SK-N-SH (cell line): ENCODE measurements around the gene FAM43A. TPM values are rescaled to one million over a fixed set of nuclear protein-coding genes. Genes with fewer than 3 reads are reported as not detected.

ENCODE experiments used
- CTCF ChIA-PET: fragments of 300-600, 350-600 bp; formaldehyde crosslinking; extraction: SDS; loops from one replicate; lab custom pipeline; 2021; lab: Yijun Ruan, JAX
- POLR2A ChIA-PET: fragments of 350-600 bp; sonication (Branson Sonifier 250); formaldehyde crosslinking; extraction: SDS; loops from one replicate; lab custom pipeline; 2020; ENCODE audit warnings: antibody characterized with exemption, inconsistent platforms; lab: Yijun Ruan, JAX
- DNase-seq: peaks from one replicate; pipeline ENCODE4 v3.0.0; 2012
- H2AFZ ChIP-seq: fragments of 200-600 bp; sonication (generic); 2 replicates; pipeline ENCODE4 v1.8.1; 2016; ENCODE audit warnings: antibody characterized with exemption, mild to moderate bottlenecking, low read depth
- H3F3A ChIP-seq: fragments of 200-600 bp; sonication (generic); replicated peaks from 2 replicates; pipeline ENCODE3; 2016; ENCODE audit warnings: antibody characterized with exemption, mild to moderate bottlenecking; ENCODE audit not compliant: insufficient read depth
- H3K27ac ChIP-seq, 2 experiments: fragments of 200-500 bp in 1 of 2; fragments of 200-600 bp in 1 of 2; sonication (Bioruptor generic) in 1 of 2; sonication (generic), shearing (Covaris generic) in 1 of 2; 2 replicates each; pipeline versions ENCODE4 v1.5.1 to v1.6.1; 2014 to 2016; ENCODE audit warnings: low read depth in 2 of 2, inconsistent platforms in 1 of 2, low read length in 1 of 2, mild to moderate bottlenecking in 1 of 2, mixed read lengths in 1 of 2
- H3K27me3 ChIP-seq: fragments of 200-600 bp; sonication (generic), shearing (Covaris generic); 2 replicates; pipeline ENCODE4 v1.6.1; 2016; ENCODE audit warnings: mixed run types; ENCODE audit not compliant: insufficient read depth
- H3K36me3 ChIP-seq, 2 experiments: fragments of 200-500 bp in 1 of 2; fragments of 200-600 bp in 1 of 2; sonication (Bioruptor generic) in 1 of 2; sonication (generic) in 1 of 2; replicated peaks in 1 of 2; 2 replicates each; pipeline versions ENCODE3 to v1.5.1; 2014 to 2016; ENCODE audit warnings: low read length in 1 of 2, mild to moderate bottlenecking in 1 of 2; ENCODE audit not compliant: insufficient read depth in 2 of 2, control insufficient read depth in 1 of 2
- H3K4me1 ChIP-seq, 2 experiments: fragments of 200-500 bp in 1 of 2; fragments of 200-600 bp in 1 of 2; sonication (Bioruptor generic) in 1 of 2; sonication (generic), shearing (Covaris generic) in 1 of 2; 2 replicates each; pipeline versions ENCODE4 v1.5.1 to v1.6.1; 2014 to 2016; ENCODE audit warnings: low read depth in 1 of 2, low read length in 1 of 2, mixed run types in 1 of 2; ENCODE audit not compliant: insufficient read depth in 2 of 2, control insufficient read depth in 1 of 2
- H3K4me2 ChIP-seq: fragments of 200-600 bp; sonication (generic), shearing (Covaris generic); 2 replicates; pipeline ENCODE4 v1.6.1; 2017; ENCODE audit warnings: mixed run types
- H3K4me3 ChIP-seq, 2 experiments: fragments of 200-500 bp in 1 of 2; fragments of 200-600 bp in 1 of 2; sonication (Bioruptor generic) in 1 of 2; sonication (generic), shearing (Covaris generic) in 1 of 2; 2 replicates each; pipeline versions ENCODE4 v1.5.1 to v1.8.1; 2014 to 2016; ENCODE audit warnings: low read depth in 2 of 2, inconsistent platforms in 1 of 2, low read length in 1 of 2, mild to moderate bottlenecking in 1 of 2, mixed read lengths in 1 of 2, moderate library complexity in 1 of 2
- H3K79me2 ChIP-seq: fragments of 200-600 bp; sonication (generic); 2 replicates; pipeline ENCODE4 v1.8.1; 2017; ENCODE audit warnings: mild to moderate bottlenecking; ENCODE audit not compliant: insufficient read depth
- H3K9ac ChIP-seq: fragments of 200-600 bp; sonication (generic); 2 replicates; pipeline ENCODE4 v1.6.1; 2017; ENCODE audit warnings: mixed run types
- H3K9me2 ChIP-seq: fragments of 200-600 bp; sonication (generic); 2 replicates; pipeline ENCODE4 v1.6.1; 2017; ENCODE audit warnings: mixed run types
- H3K9me3 ChIP-seq: fragments of 200-600 bp; sonication (generic); 2 replicates; pipeline ENCODE4 v1.6.1; 2017; ENCODE audit warnings: mixed run types, mild to moderate bottlenecking, moderate library complexity
- H4K20me1 ChIP-seq: fragments of 200-600 bp; sonication (generic); 2 replicates; pipeline ENCODE4 v1.6.1; 2017; ENCODE audit warnings: mild to moderate bottlenecking, mixed run types; ENCODE audit not compliant: insufficient read depth
- ELF1 ChIP-seq: IDR thresholded peaks from 2 replicates; pipeline ENCODE4 v1.4.0; 2012
- EP300 ChIP-seq, 2 experiments: IDR thresholded peaks; 2 replicates each; pipeline versions ENCODE4 v1.4.0 to v1.6.1; 2012; ENCODE audit warnings: borderline replicate concordance in 1 of 2, low read depth in 1 of 2, low read length in 1 of 2
- EZH2phosphoT487 ChIP-seq: fragments of 200-600 bp; sonication (generic); IDR thresholded peaks from 2 replicates; pipeline ENCODE4 v1.6.1; 2017; ENCODE audit warnings: low read depth, mixed run types, mild to moderate bottlenecking, antibody characterized with exemption, moderate library complexity, borderline replicate concordance
- GABPA ChIP-seq: IDR thresholded peaks from 2 replicates; pipeline ENCODE4 v1.4.0; 2012; ENCODE audit warnings: low read depth, mild to moderate bottlenecking
- JUND ChIP-seq: IDR thresholded peaks from 2 replicates; pipeline ENCODE4 v1.4.0; 2012
- MEF2A ChIP-seq: IDR thresholded peaks from 2 replicates; pipeline ENCODE4 v1.4.0; 2012; ENCODE audit warnings: low read depth, borderline replicate concordance
- NFIC ChIP-seq: IDR thresholded peaks from 2 replicates; pipeline ENCODE4 v1.4.0; 2012; ENCODE audit warnings: borderline replicate concordance
- POLR2AphosphoS5 ChIP-seq: IDR thresholded peaks from 2 replicates; pipeline ENCODE4 v1.6.1; 2012; ENCODE audit warnings: low read depth, low read length
- RFX5 ChIP-seq: IDR thresholded peaks from 2 replicates; pipeline ENCODE4 v1.6.1; 2012; ENCODE audit warnings: mild to moderate bottlenecking, improper control_type of control experiment, low read length
- SIN3A ChIP-seq: IDR thresholded peaks from 2 replicates; pipeline ENCODE4 v1.6.1; 2012; ENCODE audit warnings: low read depth, mild to moderate bottlenecking, low read length, moderate library complexity, borderline replicate concordance
- SMC3 ChIP-seq: IDR thresholded peaks from 2 replicates; pipeline ENCODE4 v1.6.1; 2012; ENCODE audit warnings: low read depth, low read length, improper control_type of control experiment
- TAF1 ChIP-seq: IDR thresholded peaks from 2 replicates; pipeline ENCODE4 v1.6.1; 2012; ENCODE audit warnings: low read depth, mild to moderate bottlenecking, low read length, moderate library complexity, borderline replicate concordance
- TCF12 ChIP-seq: IDR thresholded peaks from 2 replicates; pipeline ENCODE4 v1.4.0; 2012
- TEAD4 ChIP-seq: IDR thresholded peaks from 2 replicates; pipeline ENCODE4 v1.4.0; 2012; ENCODE audit warnings: mild to moderate bottlenecking, borderline replicate concordance; ENCODE audit not compliant: insufficient read depth
- YY1 ChIP-seq: IDR thresholded peaks from 2 replicates; pipeline ENCODE4 v1.4.0; 2012; ENCODE audit warnings: low read depth, mild to moderate bottlenecking
- WGBS: methylation state at CpG from one replicate; pipeline ENCODE4 v1.1.6; 2017; ENCODE audit warnings: low lambda C conversion rate; 5-methylcytosine and 5-hydroxymethylcytosine counted together
- polyA plus RNA-seq, 3 experiments: library from polyadenylated mRNA; depleted of rRNA; stranded (reverse); fragments of >200 nt; gene quantifications; 2 replicates each; pipeline ENCODE4 v1.2.3, GENCODE V29; 2012
- TF ChIP-seq, protein P1 (sequence below): IDR thresholded peaks from 2 replicates; pipeline ENCODE4 v1.4.0; 2012; ENCODE audit warnings: low read depth, borderline replicate concordance
- TF ChIP-seq, protein P2 (sequence below): fragments of 200-600 bp; sonication (generic); IDR thresholded peaks from 2 replicates; pipeline ENCODE4 v1.6.1; 2017; ENCODE audit warnings: antibody characterized with exemption, mild to moderate bottlenecking, moderate library complexity
- TF ChIP-seq, protein P3 (sequence below): IDR thresholded peaks from 2 replicates; pipeline ENCODE4 v1.4.0; 2012; ENCODE audit warnings: low read depth, borderline replicate concordance
- TF ChIP-seq, protein P4 (sequence below): IDR thresholded peaks from 2 replicates; pipeline ENCODE4; 2012
- TF ChIP-seq, protein P5 (sequence below): fragments of 150-350 bp; IDR thresholded peaks from 2 replicates; pipeline ENCODE4 v1.6.1; 2017; ENCODE audit warnings: antibody characterized with exemption, low read length, low read depth, borderline replicate concordance

The FAM43A gene
- polyA plus RNA-seq, 1 of the 3 experiments (the other 2 are of a cell fraction), result 2.4 TPM

DNA sequence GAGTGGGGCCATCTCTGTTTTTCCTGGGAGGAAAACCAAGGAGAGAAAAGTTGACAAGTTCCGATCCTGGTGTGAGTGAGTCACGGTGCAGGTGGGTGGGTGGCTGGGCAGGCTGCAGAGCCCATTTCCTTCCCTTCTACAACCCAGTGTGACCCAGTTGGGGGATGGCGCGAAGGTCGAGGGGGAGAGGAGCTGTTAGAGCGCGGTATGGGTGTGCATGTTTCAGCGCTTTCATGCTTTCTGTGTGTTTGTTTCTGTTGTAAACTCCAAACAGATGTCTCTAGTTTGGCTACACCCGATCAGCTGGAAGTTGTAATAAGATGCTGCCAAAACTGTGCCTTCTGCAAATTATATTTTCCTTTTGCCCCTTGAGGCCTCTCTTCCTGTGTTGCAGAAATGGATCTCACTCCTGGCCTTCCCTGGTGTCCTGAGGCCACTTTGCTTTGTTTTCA lies 3.8 kb downstream of the FAM43A start:
- H3K27me3 ChIP-seq, result no peaks in the 10 kb centered on the region
- no peaks in the 10 kb centered on the region for H4K20me1 ChIP-seq
- H2AFZ ChIP-seq, result no peak overlapping the region
- H3K9me2 ChIP-seq, result no peaks in the 10 kb centered on the region
- no peaks in the 10 kb centered on the region for H3K9me3 ChIP-seq
- no peak overlapping the region for H3K9ac ChIP-seq
- peaks cover 13% of the 10 kb centered on the region for H3F3A ChIP-seq
- ChIA-PET POLR2A (no interaction called here), CTCF (interaction anchor here (0.6 to 4.7 kb wide), 5 partner anchors 67 to 571 kb away, joined by 3 to 20 read pairs (median 4); no protein-coding TSS in a partner anchor)
- no peak overlapping the region for H3K4me3 ChIP-seq
- WGBS, result 80% methylated on average over 9 of the region's 9 CpGs
- peaks cover 12 to 53% of the 10 kb centered on the region in 2 experiments for H3K4me1 ChIP-seq
- no peak overlapping the region; the same call in 1 of the 2 replicates for H3K4me2 ChIP-seq
- no peak for DNase-seq
- peak overlapping the region in 1 of 2 experiments; percentile 19; a peak in 2 of 4 replicates for H3K27ac ChIP-seq
- no peak for TF ChIP-seq MEF2A
- TF ChIP-seq, protein P1, sequence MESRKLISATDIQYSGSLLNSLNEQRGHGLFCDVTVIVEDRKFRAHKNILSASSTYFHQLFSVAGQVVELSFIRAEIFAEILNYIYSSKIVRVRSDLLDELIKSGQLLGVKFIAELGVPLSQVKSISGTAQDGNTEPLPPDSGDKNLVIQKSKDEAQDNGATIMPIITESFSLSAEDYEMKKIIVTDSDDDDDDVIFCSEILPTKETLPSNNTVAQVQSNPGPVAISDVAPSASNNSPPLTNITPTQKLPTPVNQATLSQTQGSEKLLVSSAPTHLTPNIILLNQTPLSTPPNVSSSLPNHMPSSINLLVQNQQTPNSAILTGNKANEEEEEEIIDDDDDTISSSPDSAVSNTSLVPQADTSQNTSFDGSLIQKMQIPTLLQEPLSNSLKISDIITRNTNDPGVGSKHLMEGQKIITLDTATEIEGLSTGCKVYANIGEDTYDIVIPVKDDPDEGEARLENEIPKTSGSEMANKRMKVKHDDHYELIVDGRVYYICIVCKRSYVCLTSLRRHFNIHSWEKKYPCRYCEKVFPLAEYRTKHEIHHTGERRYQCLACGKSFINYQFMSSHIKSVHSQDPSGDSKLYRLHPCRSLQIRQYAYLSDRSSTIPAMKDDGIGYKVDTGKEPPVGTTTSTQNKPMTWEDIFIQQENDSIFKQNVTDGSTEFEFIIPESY, result no peak
- TF ChIP-seq TCF12, result no peak
- TF ChIP-seq RFX5, result no peak
- TF ChIP-seq EP300 (IDR thresholded peaks at IDR 0.05; ENCODE audit: borderline replicate concordance in 1 of 2, low read depth in 1 of 2, low read length in 1 of 2), result no peak
- TF ChIP-seq, protein P2, sequence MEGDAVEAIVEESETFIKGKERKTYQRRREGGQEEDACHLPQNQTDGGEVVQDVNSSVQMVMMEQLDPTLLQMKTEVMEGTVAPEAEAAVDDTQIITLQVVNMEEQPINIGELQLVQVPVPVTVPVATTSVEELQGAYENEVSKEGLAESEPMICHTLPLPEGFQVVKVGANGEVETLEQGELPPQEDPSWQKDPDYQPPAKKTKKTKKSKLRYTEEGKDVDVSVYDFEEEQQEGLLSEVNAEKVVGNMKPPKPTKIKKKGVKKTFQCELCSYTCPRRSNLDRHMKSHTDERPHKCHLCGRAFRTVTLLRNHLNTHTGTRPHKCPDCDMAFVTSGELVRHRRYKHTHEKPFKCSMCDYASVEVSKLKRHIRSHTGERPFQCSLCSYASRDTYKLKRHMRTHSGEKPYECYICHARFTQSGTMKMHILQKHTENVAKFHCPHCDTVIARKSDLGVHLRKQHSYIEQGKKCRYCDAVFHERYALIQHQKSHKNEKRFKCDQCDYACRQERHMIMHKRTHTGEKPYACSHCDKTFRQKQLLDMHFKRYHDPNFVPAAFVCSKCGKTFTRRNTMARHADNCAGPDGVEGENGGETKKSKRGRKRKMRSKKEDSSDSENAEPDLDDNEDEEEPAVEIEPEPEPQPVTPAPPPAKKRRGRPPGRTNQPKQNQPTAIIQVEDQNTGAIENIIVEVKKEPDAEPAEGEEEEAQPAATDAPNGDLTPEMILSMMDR, result no peak
- TF ChIP-seq SMC3, result no peak
- TF ChIP-seq TEAD4, result no peak
- TF ChIP-seq, protein P3, sequence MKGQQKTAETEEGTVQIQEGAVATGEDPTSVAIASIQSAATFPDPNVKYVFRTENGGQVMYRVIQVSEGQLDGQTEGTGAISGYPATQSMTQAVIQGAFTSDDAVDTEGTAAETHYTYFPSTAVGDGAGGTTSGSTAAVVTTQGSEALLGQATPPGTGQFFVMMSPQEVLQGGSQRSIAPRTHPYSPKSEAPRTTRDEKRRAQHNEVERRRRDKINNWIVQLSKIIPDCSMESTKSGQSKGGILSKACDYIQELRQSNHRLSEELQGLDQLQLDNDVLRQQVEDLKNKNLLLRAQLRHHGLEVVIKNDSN, result no peak
- TF ChIP-seq EZH2phosphoT487, result no peak
- TF ChIP-seq NFIC, result no peak
- no peak for TF ChIP-seq GABPA
- TF ChIP-seq, protein P4, sequence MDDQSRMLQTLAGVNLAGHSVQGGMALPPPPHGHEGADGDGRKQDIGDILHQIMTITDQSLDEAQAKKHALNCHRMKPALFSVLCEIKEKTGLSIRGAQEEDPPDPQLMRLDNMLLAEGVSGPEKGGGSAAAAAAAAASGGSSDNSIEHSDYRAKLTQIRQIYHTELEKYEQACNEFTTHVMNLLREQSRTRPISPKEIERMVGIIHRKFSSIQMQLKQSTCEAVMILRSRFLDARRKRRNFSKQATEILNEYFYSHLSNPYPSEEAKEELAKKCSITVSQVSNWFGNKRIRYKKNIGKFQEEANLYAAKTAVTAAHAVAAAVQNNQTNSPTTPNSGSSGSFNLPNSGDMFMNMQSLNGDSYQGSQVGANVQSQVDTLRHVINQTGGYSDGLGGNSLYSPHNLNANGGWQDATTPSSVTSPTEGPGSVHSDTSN, result no peak
- TF ChIP-seq TAF1, result no peak
- TF ChIP-seq ELF1, result no peak
- TF ChIP-seq, protein P5, sequence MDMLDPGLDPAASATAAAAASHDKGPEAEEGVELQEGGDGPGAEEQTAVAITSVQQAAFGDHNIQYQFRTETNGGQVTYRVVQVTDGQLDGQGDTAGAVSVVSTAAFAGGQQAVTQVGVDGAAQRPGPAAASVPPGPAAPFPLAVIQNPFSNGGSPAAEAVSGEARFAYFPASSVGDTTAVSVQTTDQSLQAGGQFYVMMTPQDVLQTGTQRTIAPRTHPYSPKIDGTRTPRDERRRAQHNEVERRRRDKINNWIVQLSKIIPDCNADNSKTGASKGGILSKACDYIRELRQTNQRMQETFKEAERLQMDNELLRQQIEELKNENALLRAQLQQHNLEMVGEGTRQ, result no peak
- no peak for TF ChIP-seq POLR2AphosphoS5
- no peak for TF ChIP-seq SIN3A
- TF ChIP-seq YY1, result no peak
- TF ChIP-seq JUND, result no peak
- TF ChIP-seq, all 33 proteins: peak for 0
- peaks cover 0 to 4% of the 10 kb centered on the region in 2 experiments for H3K36me3 ChIP-seq
- no peaks in the 10 kb centered on the region for H3K79me2 ChIP-seq
